ENCODE measurements around the gene SLC35B2.
"Not testable (repeated sequence)": the region's sequence is repeated elsewhere in the genome, so short reads cannot be mapped to it uniquely, and the experiment has no call there.

Gene SLC35B2

DNA sequence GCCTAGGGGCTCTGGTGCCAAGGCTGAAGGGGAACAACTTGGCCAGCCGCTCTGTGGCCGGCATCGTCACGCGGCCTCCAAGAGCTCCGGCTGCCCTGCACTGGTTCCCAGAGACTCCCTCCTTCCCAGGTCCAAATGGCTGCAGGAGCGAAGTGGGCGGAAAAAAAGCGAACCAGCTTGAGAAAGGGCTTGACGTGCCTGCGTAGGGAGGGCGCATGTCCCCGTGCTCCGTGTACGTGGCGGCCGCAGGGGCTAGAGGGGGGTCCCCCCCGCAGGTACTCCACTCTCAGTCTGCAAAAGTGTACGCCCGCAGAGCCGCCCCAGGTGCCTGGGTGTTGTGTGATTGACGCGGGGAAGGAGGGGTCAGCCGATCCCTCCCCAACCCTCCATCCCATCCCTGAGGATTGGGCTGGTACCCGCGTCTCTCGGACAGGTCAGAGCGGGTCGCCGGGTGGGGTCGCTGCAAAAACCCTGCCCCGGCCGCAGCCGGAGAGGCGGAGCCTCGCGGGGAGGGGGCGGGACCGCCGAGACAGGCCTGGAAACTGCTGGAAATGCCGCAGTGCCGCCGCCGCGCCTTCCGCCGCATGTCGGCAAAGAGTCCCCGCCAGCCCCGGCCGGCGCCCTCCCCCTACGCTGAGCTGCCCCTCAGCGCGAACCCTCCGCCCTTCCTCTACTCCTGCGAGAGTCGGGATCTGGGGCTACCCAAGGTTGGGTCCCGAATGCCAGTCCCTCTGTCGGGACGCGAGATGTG lies 11.2 kb downstream of the SLC35B2 start:
- peaks cover 5% of the 10 kb centered on the region for H3K27me3 Mint-ChIP-seq
- peaks cover 45% of the 10 kb centered on the region for H3K36me3 Mint-ChIP-seq (ENCODE audit: low read depth)
- H3K27ac Mint-ChIP-seq: peak overlapping the region; percentile 100
- H3K9me3 Mint-ChIP-seq: no peaks in the 10 kb centered on the region
- peaks cover 55% of the 10 kb centered on the region for H3K4me1 Mint-ChIP-seq (ENCODE audit: low read depth)
- peak overlapping the region; percentile 96 for H3K4me3 Mint-ChIP-seq

DNA sequence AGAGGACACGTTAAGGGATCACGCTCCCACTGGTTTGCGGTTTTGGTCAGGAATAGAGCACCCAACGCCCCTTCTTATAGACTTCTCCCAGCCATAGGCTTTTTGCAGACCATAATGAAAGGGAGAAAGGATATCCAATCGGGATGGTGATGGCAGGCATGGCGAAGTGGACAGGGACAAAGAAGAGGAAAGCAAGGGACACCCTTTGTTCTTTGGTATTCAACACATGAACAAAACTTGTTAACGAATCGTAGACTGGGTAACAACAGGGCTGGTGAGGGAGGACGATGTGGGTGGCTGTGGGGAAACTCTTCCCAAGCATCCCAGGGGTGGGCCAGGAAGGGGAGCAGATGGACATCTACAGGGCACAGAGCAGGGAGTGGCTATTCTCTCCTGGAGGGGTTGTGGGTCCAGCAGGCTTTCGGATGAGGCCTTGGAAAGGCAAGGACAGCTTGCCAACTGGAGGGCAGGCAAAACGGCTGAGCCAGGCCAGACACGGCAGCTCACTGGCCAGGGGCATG lies 11.9 kb downstream of the SLC35B2 start:
- H3K27me3 Mint-ChIP-seq: peaks cover 5% of the 10 kb centered on the region
- H3K9me3 Mint-ChIP-seq: no peaks in the 10 kb centered on the region
- peak overlapping the region; percentile 100 for H3K27ac Mint-ChIP-seq
- peaks cover 48% of the 10 kb centered on the region for H3K4me1 Mint-ChIP-seq (ENCODE audit: low read depth)
- H3K4me3 Mint-ChIP-seq: peak overlapping the region; percentile 96
- peaks cover 39% of the 10 kb centered on the region for H3K36me3 Mint-ChIP-seq (ENCODE audit: low read depth)

DNA sequence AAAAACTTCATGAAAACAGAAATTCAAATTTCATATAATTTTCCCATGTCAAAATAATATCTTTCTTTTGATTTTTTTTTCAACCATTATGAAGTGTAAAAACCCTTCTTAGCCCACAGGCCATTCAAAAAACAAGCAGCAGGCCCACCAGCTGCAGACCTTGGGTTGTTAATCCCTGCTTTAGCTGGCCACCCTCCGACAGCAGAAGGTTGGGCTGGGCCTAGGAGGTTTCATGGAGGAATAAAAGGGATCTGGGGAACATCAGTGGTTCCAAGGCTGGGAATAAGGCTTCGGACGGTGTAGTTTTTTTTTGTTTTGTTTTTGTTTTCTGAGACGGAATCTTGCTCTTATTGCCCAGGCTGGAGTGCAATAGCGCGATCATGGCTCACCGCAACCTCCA lies 14.0 kb downstream of the SLC35B2 start:
- no peak overlapping the region for H3K4me3 Mint-ChIP-seq
- H3K36me3 Mint-ChIP-seq (ENCODE audit: low read depth): peaks cover 18% of the 10 kb centered on the region
- H3K4me1 Mint-ChIP-seq (ENCODE audit: low read depth): peaks cover 38% of the 10 kb centered on the region
- H3K27ac Mint-ChIP-seq: no peak overlapping the region
- no peaks in the 10 kb centered on the region for H3K9me3 Mint-ChIP-seq
- H3K27me3 Mint-ChIP-seq: peaks cover 5% of the 10 kb centered on the region

DNA sequence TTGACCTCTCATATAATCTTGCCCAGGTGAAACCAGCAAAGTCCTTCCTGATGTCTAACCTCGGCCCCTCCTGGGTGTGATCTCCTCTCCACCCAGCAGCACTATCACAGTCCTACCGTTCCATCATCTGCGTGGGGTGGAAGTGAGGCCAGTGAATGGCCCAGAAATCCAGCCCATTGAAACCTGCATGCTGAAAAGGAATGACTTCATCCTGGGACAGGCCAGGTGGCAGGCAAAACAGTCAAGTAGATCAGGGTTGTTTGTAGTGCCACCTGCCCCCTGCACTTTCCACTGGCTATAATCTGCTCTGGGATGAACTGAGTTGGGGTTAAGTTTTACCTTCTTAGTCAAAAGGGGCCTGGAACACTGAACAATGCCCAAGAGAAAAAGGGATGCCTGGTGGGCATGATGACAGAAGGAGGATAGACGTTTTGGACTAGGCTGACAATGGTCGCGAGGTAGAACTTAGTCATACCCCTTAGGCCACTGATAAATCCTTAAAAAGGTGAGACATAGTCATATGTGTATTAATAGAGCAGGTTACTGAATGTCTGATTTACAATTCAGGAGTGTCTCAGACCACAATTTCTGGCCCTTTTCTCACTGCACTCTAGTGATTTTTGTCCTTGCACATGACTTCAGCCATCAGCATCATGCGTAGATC lies 18.5 kb downstream of the SLC35B2 start:
- Mint-ChIP-seq H3K27ac (peak overlapping the region; percentile 72), H3K27me3 (no peaks in the 10 kb centered on the region), H3K4me3 (peak overlapping the region; percentile 82), H3K4me1 (ENCODE audit: low read depth) (peaks cover 32% of the 10 kb centered on the region), H3K36me3 (ENCODE audit: low read depth) (peaks cover 15% of the 10 kb centered on the region), H3K9me3 (no peaks in the 10 kb centered on the region)

DNA sequence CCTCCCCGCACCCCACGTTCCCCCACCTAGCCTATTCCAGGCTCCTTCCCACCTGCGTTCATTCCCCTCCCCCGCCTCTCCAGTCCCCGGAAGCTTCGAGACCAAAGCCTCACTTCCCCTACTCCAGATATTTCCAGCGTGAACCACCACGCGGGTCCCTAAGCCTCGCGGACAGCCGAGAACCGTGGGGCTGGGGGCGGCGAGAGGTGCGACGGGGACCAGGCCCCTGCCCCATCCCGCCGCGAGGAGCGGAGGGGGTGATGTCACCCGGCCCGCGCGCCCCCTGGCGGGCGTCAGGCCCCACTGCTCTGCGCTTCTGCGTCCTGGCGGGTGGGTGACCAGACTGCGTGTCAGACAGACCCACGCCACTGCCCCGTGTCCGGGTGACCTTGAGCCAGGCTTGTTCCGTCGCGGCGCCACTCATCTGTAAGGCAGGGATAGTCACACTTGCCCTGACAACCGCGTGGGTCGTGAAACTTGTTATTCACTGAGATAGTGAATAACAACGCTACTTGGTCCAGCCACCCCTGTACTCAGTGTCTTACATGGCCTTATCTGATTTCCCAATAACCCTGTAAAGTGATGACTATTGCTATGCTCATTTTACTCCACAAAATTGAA lies 19.4 kb downstream of the SLC35B2 start:
- Mint-ChIP-seq H3K4me3 (peak overlapping the region; percentile 82), H3K4me1 (ENCODE audit: low read depth) (peaks cover 32% of the 10 kb centered on the region), H3K36me3 (ENCODE audit: low read depth) (peaks cover 17% of the 10 kb centered on the region), H3K27ac (peak overlapping the region; percentile 72), H3K27me3 (no peaks in the 10 kb centered on the region), H3K9me3 (no peaks in the 10 kb centered on the region)

DNA sequence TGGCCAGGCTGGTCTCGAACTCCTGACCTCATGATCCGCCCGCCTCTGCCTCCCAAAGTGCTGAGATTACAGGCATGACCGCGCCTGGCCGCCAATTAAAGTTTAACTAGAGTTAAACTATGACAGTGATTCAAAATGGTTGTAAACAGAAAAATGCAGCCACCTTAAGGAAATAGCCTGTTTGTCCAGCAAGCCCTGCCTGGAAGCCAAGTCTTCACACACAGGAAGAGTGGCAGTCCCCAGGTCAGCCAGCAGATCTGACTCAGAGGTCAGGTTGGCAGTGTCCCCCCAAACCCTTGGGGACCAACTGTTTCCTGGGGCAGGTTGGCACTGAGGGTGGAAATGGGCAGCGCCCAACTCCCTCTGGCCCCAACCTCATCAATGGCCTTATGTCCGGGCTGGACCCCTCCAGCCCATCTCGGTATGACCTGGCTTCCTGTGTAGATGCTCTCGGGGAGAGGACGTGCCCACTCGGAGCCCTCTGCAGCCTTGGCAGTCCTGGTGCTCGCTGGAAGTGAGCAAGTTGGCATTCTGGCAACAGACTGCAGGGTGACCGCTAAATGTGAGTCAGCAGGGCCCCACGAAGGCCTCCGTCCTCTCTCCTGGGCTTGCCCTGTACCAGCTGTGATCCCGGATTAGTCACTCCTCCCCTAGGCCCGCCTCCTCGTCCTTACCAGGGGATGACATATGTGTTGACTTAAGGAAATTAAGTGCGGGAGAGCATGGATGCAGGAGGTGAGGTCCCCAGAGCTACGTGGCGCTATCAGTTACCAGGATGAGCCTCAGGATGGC lies 20.1 kb downstream of the SLC35B2 start:
- peaks cover 21% of the 10 kb centered on the region for H3K36me3 Mint-ChIP-seq (ENCODE audit: low read depth)
- no peaks in the 10 kb centered on the region for H3K27me3 Mint-ChIP-seq
- H3K4me1 Mint-ChIP-seq (ENCODE audit: low read depth): peaks cover 32% of the 10 kb centered on the region
- H3K27ac Mint-ChIP-seq: peak overlapping the region; percentile 72
- peak overlapping the region; percentile 82 for H3K4me3 Mint-ChIP-seq
- H3K9me3 Mint-ChIP-seq: no peaks in the 10 kb centered on the region

DNA sequence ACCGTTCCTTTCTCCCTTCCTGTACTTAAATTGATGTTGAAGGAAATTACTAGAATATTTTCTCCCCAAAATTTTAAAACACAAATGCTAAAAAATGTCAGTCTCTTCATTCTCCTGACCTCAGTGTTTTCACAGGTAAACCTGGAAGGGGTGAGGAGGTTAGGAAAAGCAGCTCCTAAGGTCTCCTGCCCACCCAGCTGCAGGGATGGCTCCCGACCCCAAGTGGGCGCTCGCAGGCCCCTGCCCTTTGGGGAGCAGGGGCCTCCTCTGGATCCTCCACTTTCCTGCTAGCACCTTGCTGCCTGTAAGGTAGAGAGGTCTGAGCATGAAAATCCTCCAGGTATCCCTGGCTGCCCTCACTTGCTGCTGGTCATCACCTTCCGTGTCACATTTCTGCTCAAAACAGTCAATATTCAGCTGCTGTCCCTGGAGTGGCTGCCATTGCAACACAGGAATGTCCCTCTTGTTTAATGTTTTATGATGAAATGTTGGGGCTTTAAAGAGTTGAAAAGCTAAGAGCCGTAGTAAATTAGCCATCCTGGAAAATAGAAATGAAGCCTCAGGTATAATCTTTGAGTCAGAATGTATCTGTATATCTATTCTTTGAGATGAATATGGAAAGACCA lies 21.3 kb downstream of the SLC35B2 start:
- peaks cover 28% of the 10 kb centered on the region for H3K36me3 Mint-ChIP-seq (ENCODE audit: low read depth)
- H3K27ac Mint-ChIP-seq: no peak overlapping the region

DNA sequence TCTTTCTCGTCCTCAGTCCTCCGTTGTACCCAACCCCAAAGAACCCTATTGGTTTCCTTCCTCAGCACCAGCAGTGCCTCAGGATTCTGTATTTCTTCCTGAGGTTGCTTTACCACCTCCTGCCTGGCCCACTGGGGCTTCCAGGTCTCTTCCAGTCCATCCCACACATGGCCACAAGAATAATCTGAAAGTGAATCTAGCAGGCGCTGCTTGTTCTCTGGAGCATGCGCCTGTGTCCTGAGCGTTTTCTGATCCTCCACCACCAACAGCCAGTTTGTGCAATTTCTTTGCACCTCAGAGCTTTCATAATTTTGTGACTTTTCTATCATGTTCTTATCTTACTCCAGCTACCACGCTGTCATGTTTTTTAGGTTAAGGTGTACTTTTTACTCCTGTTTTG lies 22.1 kb downstream of the SLC35B2 start:
- no peak overlapping the region for H3K27ac Mint-ChIP-seq
- H3K4me1 Mint-ChIP-seq (ENCODE audit: low read depth): peaks cover 32% of the 10 kb centered on the region
- no peaks in the 10 kb centered on the region for H3K9me3 Mint-ChIP-seq
- H3K27me3 Mint-ChIP-seq: no peaks in the 10 kb centered on the region
- no peak overlapping the region for H3K4me3 Mint-ChIP-seq
- H3K36me3 Mint-ChIP-seq (ENCODE audit: low read depth): peaks cover 32% of the 10 kb centered on the region

More for the DNA sequence above, 21.3 kb downstream of the SLC35B2 start:
- no peaks in the 10 kb centered on the region for H3K27me3 Mint-ChIP-seq
- H3K4me3 Mint-ChIP-seq: no peak overlapping the region
- H3K4me1 Mint-ChIP-seq (ENCODE audit: low read depth): peaks cover 32% of the 10 kb centered on the region
- no peaks in the 10 kb centered on the region for H3K9me3 Mint-ChIP-seq

DNA sequence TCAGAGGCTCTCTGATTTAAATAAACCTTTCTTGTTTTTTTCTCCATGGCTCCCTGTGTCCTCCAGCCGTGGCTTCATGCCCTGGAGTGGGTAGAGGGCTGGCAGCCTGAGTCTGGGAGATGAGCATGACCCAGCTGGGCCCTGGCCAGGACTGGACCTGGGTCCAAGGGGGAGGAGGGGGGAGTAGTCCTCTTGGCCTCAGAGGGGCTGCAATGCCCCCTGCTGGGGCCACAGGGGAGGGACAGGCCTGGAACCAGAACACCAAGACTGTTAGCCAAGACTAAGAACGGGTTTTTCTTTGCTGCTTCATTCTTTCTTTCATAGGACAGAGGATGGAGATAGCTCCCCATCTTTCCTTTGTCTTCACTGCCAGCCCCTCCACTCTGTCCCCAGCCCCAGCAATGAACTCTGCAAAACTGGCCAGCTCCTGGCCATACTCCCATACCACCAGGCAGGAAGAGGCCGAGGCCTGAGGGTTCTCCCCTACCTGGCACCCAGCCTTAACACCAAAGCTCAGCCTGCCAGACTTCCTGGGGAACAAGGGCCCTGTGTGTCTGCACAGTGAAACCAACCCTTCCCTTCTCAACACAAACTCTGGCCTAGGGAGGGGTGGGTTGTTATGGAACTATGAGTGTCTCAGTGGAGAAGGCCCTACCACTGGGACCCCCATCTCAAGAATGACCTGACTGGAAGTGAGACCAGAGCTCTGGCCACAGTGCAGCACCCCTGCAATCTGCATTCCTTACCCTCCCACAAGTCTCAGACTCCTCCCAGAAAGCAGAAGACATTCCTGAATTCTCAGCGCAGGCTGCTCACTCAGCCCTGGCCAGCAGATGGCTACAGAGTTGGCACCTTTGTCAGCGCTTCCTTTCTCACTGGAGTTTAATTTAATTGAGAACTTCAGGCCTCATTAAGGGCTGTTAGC lies 23.0 kb downstream of the SLC35B2 start:
- H3K4me3 Mint-ChIP-seq: no peak overlapping the region
- H3K4me1 Mint-ChIP-seq (ENCODE audit: low read depth): peaks cover 32% of the 10 kb centered on the region
- no peaks in the 10 kb centered on the region for H3K27me3 Mint-ChIP-seq
- H3K27ac Mint-ChIP-seq: no peak overlapping the region
- no peaks in the 10 kb centered on the region for H3K9me3 Mint-ChIP-seq
- H3K36me3 Mint-ChIP-seq (ENCODE audit: low read depth): peaks cover 39% of the 10 kb centered on the region

DNA sequence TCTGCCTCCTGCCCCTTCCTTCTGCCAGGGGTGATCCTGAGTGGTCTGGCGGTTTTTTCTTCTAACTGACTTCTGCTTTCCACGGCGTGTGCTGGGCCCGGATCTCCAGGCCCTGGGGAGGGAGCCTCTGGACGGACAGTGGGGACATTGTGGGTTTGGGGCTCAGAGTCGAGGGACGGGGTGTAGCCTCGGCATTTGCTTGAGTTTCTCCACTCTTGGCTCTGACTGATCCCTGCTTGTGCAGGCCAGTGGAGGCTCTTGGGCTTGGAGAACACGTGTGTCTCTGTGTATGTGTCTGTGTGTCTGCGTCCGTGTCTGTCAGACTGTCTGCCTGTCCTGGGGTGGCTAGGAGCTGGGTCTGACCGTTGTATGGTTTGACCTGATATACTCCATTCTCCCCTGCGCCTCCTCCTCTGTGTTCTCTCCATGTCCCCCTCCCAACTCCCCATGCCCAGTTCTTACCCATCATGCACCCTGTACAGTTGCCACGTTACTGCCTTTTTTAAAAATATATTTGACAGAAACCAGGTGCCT lies 23.7 kb downstream of the SLC35B2 start:
- peaks cover 46% of the 10 kb centered on the region for H3K36me3 Mint-ChIP-seq (ENCODE audit: low read depth)
- H3K27me3 Mint-ChIP-seq: no peaks in the 10 kb centered on the region
- H3K9me3 Mint-ChIP-seq: no peaks in the 10 kb centered on the region
- H3K4me1 Mint-ChIP-seq (ENCODE audit: low read depth): peaks cover 25% of the 10 kb centered on the region
- H3K4me3 Mint-ChIP-seq: no peak overlapping the region
- H3K27ac Mint-ChIP-seq: peak overlapping the region; percentile 28

DNA sequence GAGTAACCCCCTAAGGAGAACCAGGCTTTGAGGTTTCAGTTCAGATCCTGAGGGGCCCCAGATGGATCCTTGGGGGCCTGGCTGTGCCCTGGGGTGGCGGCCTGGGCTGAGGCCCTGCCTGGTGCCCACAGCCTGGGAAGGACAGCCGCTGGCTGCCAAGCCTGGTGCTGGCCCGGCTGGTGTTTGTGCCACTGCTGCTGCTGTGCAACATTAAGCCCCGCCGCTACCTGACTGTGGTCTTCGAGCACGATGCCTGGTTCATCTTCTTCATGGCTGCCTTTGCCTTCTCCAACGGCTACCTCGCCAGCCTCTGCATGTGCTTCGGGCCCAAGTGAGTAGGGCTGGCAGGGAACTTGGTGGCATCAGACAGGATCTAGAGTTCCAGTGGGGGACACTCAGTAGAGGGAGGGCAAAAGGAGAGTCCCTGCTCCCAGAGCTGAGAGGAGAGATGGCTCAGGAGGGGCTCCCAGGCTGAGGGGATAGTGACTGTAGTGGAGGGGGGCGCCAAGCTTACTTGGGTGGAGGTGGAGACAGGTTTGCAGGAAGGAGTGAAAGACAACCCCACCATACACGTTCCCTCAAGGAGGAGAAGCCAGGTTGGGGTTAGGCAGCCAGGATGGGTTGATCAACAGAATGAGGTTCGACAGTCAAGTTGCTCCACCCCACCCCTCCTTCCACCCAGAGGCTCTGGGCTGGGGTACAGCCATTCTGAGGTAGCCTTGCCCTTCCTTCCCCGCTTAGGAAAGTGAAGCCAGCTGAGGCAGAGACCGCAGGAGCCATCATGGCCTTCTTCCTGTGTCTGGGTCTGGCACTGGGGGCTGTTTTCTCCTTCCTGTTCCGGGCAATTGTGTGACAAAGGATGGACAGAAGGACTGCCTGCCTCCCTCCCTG lies 24.4 kb downstream of the SLC35B2 start:
- peak overlapping the region; percentile 14 for H3K27ac Mint-ChIP-seq
- H3K9me3 Mint-ChIP-seq: no peaks in the 10 kb centered on the region
- H3K27me3 Mint-ChIP-seq: no peaks in the 10 kb centered on the region
- H3K4me3 Mint-ChIP-seq: no peak overlapping the region
- peaks cover 50% of the 10 kb centered on the region for H3K36me3 Mint-ChIP-seq (ENCODE audit: low read depth)
- H3K4me1 Mint-ChIP-seq (ENCODE audit: low read depth): peaks cover 18% of the 10 kb centered on the region

DNA sequence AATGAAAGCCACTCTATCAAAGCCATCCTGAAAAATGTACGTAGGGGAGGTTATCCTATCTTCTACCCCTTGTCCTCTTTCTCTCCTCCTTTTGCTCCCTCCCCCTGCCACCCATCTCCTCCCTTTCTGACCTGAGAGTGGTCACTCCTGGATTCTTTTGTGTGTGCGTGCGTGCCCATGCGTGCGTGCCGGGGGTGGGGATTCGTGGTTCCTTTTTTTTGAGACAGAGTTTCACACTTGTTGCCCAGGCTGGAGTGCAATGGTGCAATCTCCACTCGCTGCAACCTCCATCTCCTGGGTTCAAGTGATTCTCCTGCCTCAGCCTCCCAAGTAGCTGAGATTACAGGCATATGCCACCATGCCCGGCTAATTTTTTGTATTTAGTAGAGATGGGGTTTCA lies 25.9 kb downstream of the SLC35B2 start:
- H3K27ac Mint-ChIP-seq; H3K9me3 Mint-ChIP-seq; H3K4me3 Mint-ChIP-seq; H3K4me1 Mint-ChIP-seq (ENCODE audit: low read depth); H3K27me3 Mint-ChIP-seq: not testable (repeated sequence)
- peaks cover 55% of the 10 kb centered on the region for H3K36me3 Mint-ChIP-seq (ENCODE audit: low read depth)
